Bronchial epithelial cell (primary cell): ENCODE measurements around the gene PITRM1. TPM values are rescaled to one million over a fixed set of nuclear protein-coding genes. Genes with fewer than 3 reads are reported as not detected.

Source experiments
- DNase-seq: peaks from one replicate; pipeline ENCODE4 v3.0.0-alpha.2; 2010; ENCODE audit warnings: low read depth
- FAIRE-seq: peaks from 2 replicates; lab custom pipeline; 2011; peaks lifted over from hg19 to GRCh38; lab: Jason Lieb, UNC
- H3K27me3 ChIP-seq: 2 replicates; pipeline ENCODE4 v1.5.1; 2011; ENCODE audit warnings: low read length; ENCODE audit not compliant: control insufficient read depth, insufficient read depth
- H3K36me3 ChIP-seq: 2 replicates; pipeline ENCODE4 v1.5.1; 2011; ENCODE audit warnings: low read length; ENCODE audit not compliant: control insufficient read depth, insufficient read depth
- H3K4me3 ChIP-seq: 2 replicates; pipeline ENCODE4 v1.5.1; 2011; ENCODE audit warnings: mild to moderate bottlenecking, low read depth, low read length, control low read depth
- total RNA-seq: library from RNA; depleted of rRNA; stranded (reverse); fragments of >200 nt; gene quantifications from 2 replicates; pipeline ENCODE4 v1.2.1, GENCODE V29; 2014
- TF ChIP-seq, protein P1 (sequence below): IDR thresholded peaks from 2 replicates; pipeline ENCODE4 v1.5.1; 2011; ENCODE audit warnings: mild to moderate bottlenecking, moderate library complexity, low read length, control low read depth, inconsistent platforms; ENCODE audit not compliant: insufficient read depth, severe bottlenecking

Gene PITRM1
- total RNA-seq, 1 donor from 2014 or later: 39.2 TPM

DNA sequence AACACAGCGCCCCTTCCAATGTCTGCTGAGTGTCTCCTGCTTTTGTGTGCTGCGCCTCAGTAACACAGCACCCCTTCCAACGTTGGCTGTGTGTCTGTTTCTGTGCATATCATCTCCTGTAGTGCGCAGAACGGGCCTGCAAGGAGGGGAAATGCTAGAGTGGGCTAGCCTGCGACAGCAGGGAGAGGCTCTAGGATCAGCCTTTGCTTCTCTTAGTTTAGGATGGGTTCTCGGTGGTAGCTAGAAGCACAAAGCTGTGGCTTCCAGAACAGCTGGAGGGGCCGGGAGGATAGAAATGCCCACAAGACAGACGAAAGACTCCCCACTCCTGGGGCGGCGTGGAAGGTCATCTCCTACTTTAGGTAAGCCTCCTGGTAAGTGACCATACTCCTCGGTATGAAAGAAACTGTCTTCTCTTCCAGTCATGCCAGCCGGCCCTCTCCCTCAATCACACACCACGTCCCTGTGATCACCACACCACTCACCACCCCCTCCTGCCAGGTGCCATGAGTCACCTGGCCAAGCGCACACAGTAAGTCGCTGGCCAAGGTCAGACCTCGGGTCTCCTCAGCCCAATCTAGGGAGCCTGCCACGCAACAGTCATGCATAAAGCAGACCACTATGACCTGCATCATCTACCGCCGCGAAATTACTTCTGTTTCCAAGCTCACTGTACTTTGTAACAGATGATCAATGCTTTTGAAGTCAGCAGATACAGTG, 4.8 kb downstream of the PITRM1 start:
- Histone ChIP-seq H3K36me3 (peaks cover 33% of the 10 kb centered on the region), H3K27me3 (no peaks in the 10 kb centered on the region), H3K4me3 (no peak overlapping the region)
- no peak for FAIRE-seq
- DNase-seq: no peak
- TF ChIP-seq, protein P1, sequence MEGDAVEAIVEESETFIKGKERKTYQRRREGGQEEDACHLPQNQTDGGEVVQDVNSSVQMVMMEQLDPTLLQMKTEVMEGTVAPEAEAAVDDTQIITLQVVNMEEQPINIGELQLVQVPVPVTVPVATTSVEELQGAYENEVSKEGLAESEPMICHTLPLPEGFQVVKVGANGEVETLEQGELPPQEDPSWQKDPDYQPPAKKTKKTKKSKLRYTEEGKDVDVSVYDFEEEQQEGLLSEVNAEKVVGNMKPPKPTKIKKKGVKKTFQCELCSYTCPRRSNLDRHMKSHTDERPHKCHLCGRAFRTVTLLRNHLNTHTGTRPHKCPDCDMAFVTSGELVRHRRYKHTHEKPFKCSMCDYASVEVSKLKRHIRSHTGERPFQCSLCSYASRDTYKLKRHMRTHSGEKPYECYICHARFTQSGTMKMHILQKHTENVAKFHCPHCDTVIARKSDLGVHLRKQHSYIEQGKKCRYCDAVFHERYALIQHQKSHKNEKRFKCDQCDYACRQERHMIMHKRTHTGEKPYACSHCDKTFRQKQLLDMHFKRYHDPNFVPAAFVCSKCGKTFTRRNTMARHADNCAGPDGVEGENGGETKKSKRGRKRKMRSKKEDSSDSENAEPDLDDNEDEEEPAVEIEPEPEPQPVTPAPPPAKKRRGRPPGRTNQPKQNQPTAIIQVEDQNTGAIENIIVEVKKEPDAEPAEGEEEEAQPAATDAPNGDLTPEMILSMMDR: no peak

DNA sequence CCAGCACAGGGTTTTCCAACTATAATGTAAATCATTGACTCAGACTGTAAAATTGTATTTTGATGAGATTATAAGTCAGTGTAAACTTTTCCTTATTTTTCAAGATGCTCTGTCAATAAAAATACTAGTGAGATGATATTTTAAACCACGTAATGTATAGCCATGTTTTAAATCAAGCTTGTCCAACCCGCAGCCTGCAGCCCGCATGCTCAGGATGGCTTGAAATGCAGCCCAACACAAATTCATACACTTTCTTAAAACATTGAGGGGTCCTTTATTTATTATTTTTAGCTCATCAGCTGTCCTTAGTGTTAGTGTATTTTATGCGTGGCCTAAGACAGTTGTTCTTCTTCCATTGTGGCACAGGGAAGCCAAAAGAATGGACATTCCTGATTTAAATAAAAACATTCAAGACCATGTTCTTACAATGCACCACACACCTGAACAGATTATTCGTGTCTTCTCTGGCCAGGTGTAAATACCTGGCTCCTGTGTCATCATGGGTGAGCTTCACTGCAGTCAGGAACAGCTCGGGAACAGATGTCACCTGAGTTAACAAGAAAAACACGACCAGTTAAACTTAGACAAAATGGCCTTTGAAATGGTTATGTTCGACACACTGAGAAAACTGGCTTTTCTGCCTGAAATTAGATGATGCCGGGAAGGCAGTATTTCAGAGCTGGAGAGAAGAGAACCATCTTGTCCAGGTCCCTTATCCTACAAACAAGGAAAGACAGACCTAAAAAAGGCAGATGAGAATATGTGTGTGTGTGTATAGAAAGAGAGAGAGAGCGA, 5.9 kb downstream of the PITRM1 start:
- Histone ChIP-seq H3K27me3 (no peaks in the 10 kb centered on the region), H3K36me3 (peaks cover 39% of the 10 kb centered on the region), H3K4me3 (no peak overlapping the region)
- TF ChIP-seq, protein P1: no peak
- no peak for FAIRE-seq
- no peak for DNase-seq

DNA sequence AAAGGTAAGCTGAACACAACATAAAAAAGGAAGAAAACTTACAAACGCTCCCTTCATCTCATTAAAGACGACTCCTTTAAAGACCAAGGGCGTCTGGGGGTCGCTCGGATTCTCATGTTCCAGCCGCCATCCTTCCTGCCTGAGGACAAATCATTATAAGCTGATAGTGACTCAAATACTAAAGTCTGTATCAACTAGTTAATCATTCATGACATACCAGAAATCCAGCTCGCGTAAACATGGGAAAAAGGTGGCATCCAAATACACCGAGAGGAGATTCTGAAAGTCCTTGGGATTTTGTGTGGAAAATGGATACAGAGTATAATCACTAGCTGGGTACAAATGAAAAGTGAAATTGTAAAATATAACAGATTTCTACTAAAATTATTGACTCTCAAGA, 7.4 kb downstream of the PITRM1 start:
- FAIRE-seq (no peak), DNase-seq (no peak)
- no peaks in the 10 kb centered on the region for H3K27me3 ChIP-seq
- no peak overlapping the region for H3K4me3 ChIP-seq
- TF ChIP-seq, protein P1: no peak
- peaks cover 39% of the 10 kb centered on the region for H3K36me3 ChIP-seq

DNA sequence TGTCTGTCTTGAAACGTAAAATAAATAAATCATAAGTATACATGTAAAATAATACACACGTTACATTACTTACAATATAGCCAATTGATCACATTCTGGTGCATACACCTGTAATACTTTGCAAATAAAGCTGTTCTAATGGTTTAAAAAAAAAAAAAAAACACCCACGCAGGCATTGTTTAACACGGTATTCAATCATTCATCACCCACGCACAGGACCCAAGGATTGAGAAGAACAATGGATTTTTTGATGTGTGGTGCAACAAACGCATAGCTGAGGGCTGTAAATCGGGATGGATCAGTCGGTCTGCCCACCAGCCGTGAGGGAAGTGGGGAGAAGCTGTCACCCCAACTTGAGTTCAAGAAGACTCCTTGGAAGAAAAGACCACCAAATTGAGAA, 8.7 kb downstream of the PITRM1 start:
- Histone ChIP-seq H3K36me3 (peaks cover 36% of the 10 kb centered on the region), H3K4me3 (no peak overlapping the region), H3K27me3 (no peaks in the 10 kb centered on the region)
- FAIRE-seq (no peak), DNase-seq (no peak)
- TF ChIP-seq, protein P1: no peak

DNA sequence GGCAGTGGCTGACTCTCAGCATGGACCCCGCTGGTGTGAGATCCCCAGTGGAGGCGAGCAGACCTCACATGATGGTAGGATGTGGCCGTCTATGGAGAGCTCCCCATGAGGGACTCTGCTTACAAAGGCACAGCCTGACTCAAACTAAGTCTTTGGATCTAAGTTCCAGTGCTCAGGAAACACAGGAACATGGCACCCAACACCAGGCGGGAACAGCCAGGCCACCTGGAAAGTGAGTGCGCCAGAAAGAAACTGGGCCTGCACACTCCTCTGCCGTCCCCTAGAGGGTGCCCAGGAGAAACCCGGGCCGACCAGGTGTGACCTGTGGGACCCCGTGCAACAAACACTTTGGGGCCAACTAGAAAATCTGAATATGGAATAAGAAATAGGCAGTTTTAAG, 10.0 kb downstream of the PITRM1 start:
- peaks cover 37% of the 10 kb centered on the region for H3K36me3 ChIP-seq
- FAIRE-seq (no peak), DNase-seq (no peak)
- TF ChIP-seq, protein P1: peak; percentile 20
- H3K27me3 ChIP-seq: no peaks in the 10 kb centered on the region
- H3K4me3 ChIP-seq: no peak overlapping the region
